ENCODE results near the gene SLC44A5. TPM values are rescaled to one million over a fixed set of nuclear protein-coding genes. Genes with fewer than 3 reads are reported as not detected.
"Not testable (repeated sequence)": the region's sequence is repeated elsewhere in the genome, so short reads cannot be mapped to it uniquely, and the experiment has no call there.

The SLC44A5 gene
- total RNA-seq, 3 donors from 2014 or later, result 0.16 to 3.6 (median 3.5) TPM

DNA sequence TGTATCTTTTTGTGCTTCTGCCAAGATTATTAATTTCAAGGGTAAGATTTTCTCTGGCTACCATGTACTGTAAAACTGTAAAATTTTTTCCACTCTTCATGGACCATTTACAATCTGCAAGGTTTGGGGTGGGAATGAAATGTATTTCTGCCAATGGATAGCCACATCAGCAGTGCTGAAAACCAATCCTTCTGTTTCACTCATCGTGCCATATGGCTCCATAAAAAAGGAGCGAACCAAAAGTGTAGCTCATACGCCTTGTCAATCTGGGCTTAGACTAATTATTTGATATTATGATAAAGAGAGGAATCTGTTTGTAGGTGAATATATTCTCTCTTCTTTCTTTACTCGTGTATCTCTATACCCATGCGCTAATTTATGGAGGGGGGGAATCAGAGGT lies 3.0 kb upstream of the SLC44A5 start:
- Histone ChIP-seq H3K4me3 (no peak overlapping the region), H3K27me3 (peaks cover 0 to 35% of the 10 kb centered on the region in 2 donors), H3K9me3 (no peaks in the 10 kb centered on the region), H3K36me3 (no peaks in the 10 kb centered on the region), H3K4me1 (no peaks in the 10 kb centered on the region), H3K27ac (no peak overlapping the region)
- TF ChIP-seq POLR2A (IDR thresholded peaks at IDR 0.05) (no peak), POLR2AphosphoS5 (IDR thresholded peaks at IDR 0.05) (no peak)
- TF ChIP-seq, protein P1, sequence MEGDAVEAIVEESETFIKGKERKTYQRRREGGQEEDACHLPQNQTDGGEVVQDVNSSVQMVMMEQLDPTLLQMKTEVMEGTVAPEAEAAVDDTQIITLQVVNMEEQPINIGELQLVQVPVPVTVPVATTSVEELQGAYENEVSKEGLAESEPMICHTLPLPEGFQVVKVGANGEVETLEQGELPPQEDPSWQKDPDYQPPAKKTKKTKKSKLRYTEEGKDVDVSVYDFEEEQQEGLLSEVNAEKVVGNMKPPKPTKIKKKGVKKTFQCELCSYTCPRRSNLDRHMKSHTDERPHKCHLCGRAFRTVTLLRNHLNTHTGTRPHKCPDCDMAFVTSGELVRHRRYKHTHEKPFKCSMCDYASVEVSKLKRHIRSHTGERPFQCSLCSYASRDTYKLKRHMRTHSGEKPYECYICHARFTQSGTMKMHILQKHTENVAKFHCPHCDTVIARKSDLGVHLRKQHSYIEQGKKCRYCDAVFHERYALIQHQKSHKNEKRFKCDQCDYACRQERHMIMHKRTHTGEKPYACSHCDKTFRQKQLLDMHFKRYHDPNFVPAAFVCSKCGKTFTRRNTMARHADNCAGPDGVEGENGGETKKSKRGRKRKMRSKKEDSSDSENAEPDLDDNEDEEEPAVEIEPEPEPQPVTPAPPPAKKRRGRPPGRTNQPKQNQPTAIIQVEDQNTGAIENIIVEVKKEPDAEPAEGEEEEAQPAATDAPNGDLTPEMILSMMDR (IDR thresholded peaks at IDR 0.05), result no peak
- intact Hi-C loops (cut with DNase I; ENCODE audit: low total_unique reads), result no loop called here
- no peak for DNase-seq (ENCODE audit: low spot score in 2 of 2)

DNA sequence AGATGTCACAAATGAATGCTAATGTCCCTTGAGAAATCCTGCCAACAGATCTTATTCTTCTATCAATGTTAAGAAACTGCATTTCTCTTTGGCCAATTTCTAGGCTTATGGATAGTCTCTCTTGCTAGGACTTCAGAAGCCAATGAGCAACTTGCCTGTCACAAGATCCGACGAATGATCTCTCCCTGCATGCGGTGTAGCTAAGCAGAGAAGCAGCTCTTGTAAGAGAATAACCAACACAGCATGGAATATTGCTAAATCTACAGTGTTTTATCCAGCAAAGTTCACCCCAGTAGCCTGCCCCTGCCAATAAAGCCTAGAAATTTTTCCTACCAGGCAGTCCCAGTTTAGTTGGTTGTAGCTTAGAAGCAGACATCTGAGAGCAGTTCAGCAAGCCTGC lies 2.1 kb upstream of the SLC44A5 start:
- H3K9me3 ChIP-seq, result no peaks in the 10 kb centered on the region
- H3K36me3 ChIP-seq, result no peaks in the 10 kb centered on the region
- H3K4me1 ChIP-seq, result no peaks in the 10 kb centered on the region
- no peak overlapping the region for H3K4me3 ChIP-seq
- TF ChIP-seq, protein P1 (IDR thresholded peaks at IDR 0.05), result no peak
- TF ChIP-seq POLR2AphosphoS5 (IDR thresholded peaks at IDR 0.05) (no peak), POLR2A (IDR thresholded peaks at IDR 0.05) (no peak)
- peaks cover 0 to 35% of the 10 kb centered on the region in 2 donors for H3K27me3 ChIP-seq
- intact Hi-C loops (cut with DNase I; ENCODE audit: low total_unique reads), result no loop called here
- no peak for DNase-seq (ENCODE audit: low spot score in 2 of 2)
- no peak overlapping the region for H3K27ac ChIP-seq

DNA sequence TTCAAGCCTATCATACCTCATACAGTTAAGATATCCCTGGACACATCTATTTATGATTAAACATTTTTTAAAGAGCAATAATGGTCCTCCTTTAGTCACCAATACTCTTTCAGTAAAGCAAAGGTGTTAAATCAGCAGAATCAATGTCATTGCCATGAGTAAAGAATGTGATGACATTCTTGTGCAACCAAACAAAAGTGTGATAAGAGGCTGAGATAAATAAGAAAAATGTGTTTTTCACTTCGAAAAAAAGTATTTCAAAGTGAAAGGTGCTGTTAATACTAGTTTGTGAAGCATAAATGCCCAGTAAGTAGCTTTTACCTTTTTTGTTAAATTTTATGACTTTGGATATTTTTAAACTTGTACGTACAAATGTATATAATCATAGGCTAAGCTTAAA lies 8.4 kb downstream of the SLC44A5 start:
- TF ChIP-seq POLR2A (IDR thresholded peaks at IDR 0.05) (no peak), POLR2AphosphoS5 (IDR thresholded peaks at IDR 0.05) (no peak)
- TF ChIP-seq, protein P1 (IDR thresholded peaks at IDR 0.05), result no peak

DNA sequence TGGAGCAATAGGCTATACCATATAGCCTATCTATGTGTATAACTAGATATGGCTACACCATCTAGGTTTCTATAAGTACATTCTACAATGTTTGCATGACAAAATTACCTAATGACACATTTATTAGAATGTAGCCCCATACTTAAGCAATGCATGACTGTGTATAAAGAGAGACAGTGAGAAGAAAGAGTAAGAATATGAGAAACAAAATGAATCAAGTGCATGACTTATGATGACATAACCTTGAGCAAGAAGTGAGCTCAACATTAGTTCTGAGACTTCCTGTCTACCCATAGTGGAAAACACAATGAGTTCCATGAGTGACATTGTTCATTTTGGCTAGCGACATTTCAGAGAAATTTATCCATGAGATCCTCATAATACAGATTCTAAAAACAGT lies 10.1 kb downstream of the SLC44A5 start:
- H3K36me3 ChIP-seq, result no peaks in the 10 kb centered on the region

More for the DNA sequence above, 8.4 kb downstream of the SLC44A5 start:
- Histone ChIP-seq H3K4me1 (no peaks in the 10 kb centered on the region), H3K27ac (no peak overlapping the region), H3K9me3 (peaks cover 0 to 5% of the 10 kb centered on the region in 2 donors), H3K36me3 (no peaks in the 10 kb centered on the region), H3K27me3 (no peaks in the 10 kb centered on the region), H3K4me3 (no peak overlapping the region)
- no peak for DNase-seq (ENCODE audit: low spot score in 2 of 2)
- intact Hi-C loops (cut with DNase I; ENCODE audit: low total_unique reads), result no loop called here

DNA sequence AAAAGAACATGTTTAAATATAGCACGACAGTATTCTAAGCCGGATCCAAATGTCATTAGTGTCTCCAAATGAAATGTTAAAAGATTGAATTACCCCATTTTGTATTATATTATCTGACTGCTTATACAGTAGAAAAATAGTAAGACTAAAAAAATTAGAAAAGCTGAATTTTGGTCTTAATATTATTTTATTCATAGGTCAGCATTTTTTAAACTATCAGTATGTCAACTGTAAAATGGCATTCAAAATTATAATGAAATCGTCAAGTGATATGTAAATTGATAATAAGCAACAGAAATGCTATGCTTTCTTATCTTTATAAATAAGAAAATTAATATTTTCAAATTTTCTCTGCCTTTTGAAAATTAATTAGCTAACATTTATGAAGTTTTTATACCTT lies 16.6 kb downstream of the SLC44A5 start:
- no peak for DNase-seq (ENCODE audit: low spot score in 2 of 2)
- TF ChIP-seq POLR2AphosphoS5 (IDR thresholded peaks at IDR 0.05) (no peak), POLR2A (IDR thresholded peaks at IDR 0.05) (no peak)
- TF ChIP-seq, protein P1 (IDR thresholded peaks at IDR 0.05), result no peak
- Histone ChIP-seq H3K36me3 (no peaks in the 10 kb centered on the region), H3K4me3 (no peak overlapping the region), H3K9me3 (no peaks in the 10 kb centered on the region), H3K27me3 (no peaks in the 10 kb centered on the region), H3K27ac (no peak overlapping the region), H3K4me1 (no peaks in the 10 kb centered on the region)
- intact Hi-C loops (cut with DNase I; ENCODE audit: low total_unique reads), result no loop called here

More for the DNA sequence above, 10.1 kb downstream of the SLC44A5 start:
- intact Hi-C loops (cut with DNase I; ENCODE audit: low total_unique reads), result no loop called here
- TF ChIP-seq POLR2AphosphoS5 (IDR thresholded peaks at IDR 0.05) (no peak), POLR2A (IDR thresholded peaks at IDR 0.05) (no peak)
- TF ChIP-seq, protein P1 (IDR thresholded peaks at IDR 0.05), result no peak
- Histone ChIP-seq H3K9me3 (peaks cover 0 to 5% of the 10 kb centered on the region in 2 donors), H3K27ac (no peak overlapping the region), H3K4me1 (no peaks in the 10 kb centered on the region), H3K4me3 (no peak overlapping the region), H3K27me3 (no peaks in the 10 kb centered on the region)
- no peak for DNase-seq (ENCODE audit: low spot score in 2 of 2)

DNA sequence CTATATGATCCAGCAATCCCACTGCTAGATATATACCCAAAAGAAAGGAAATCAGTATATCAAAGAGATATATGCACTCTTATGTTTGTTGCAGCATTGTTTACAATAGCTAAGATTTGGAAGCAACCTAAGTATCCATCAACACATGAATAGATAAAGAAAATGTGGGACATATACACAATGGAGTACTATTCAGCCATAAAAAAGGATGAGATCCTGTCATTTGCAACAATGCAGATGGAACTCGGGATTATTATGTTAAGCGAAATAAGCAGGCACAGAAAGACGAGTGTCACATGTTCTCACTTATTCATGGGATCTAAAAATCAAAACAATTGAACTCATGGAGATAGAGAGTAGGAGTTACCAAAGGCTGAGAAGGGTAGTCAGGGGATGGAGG lies 17.5 kb downstream of the SLC44A5 start:
- H3K4me1 ChIP-seq; DNase-seq (ENCODE audit: low spot score in 2 of 2); H3K9me3 ChIP-seq; H3K27ac ChIP-seq; intact Hi-C loops (cut with DNase I; ENCODE audit: low total_unique reads); H3K4me3 ChIP-seq; H3K27me3 ChIP-seq; H3K36me3 ChIP-seq: not testable (repeated sequence)

Data from breast epithelium (tissue), 4 donors.